Endothelial cell of umbilical vein (primary cell): ENCODE data around the gene ITPR1.

ENCODE experiments used
- POLR2A ChIP-seq: IDR thresholded peaks from 2 replicates; pipeline ENCODE4 v1.6.1; 2012; ENCODE audit warnings: low read depth, mild to moderate bottlenecking, control low read depth, low read length
- POLR2AphosphoS5 ChIP-seq: IDR thresholded peaks from 2 replicates; pipeline ENCODE4 v1.6.1; 2012; ENCODE audit warnings: low read depth, mild to moderate bottlenecking, control low read depth, low read length, moderate library complexity; ENCODE audit not compliant: insufficient read depth
- TF ChIP-seq, protein P1 (sequence below), 2 donors: IDR thresholded peaks; 1 replicate in 1 of 2; 2 replicates in 1 of 2; pipeline ENCODE4 v1.5.1; 2011; ENCODE audit warnings: low read length in 2 of 2, mild to moderate bottlenecking in 2 of 2, moderate library complexity in 2 of 2, control low read depth in 1 of 2, inconsistent platforms in 1 of 2, low read depth in 1 of 2; ENCODE audit not compliant: insufficient read depth in 1 of 2; ENCODE audit errors: extremely low read depth in 1 of 2

DNA sequence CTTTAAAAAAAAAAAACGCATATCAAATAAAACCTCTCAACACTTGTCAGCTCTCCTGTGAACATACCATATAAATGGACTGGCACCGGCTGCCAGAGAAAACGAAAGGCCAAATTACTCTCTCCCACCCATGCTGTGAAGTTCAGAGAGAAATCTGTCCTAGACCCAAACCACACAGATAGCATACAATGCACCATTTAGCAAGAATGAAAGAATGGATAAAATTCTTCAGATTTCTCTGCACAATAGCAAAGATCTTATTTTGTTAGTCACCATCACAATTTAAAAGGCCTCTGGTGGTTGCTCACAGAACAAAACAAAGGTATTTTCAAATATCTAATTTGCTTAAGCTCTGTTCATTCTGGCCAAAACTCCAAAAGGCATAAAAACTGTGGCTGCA lies 392.2 kb downstream of the ITPR1 start:
- TF ChIP-seq, protein P1, sequence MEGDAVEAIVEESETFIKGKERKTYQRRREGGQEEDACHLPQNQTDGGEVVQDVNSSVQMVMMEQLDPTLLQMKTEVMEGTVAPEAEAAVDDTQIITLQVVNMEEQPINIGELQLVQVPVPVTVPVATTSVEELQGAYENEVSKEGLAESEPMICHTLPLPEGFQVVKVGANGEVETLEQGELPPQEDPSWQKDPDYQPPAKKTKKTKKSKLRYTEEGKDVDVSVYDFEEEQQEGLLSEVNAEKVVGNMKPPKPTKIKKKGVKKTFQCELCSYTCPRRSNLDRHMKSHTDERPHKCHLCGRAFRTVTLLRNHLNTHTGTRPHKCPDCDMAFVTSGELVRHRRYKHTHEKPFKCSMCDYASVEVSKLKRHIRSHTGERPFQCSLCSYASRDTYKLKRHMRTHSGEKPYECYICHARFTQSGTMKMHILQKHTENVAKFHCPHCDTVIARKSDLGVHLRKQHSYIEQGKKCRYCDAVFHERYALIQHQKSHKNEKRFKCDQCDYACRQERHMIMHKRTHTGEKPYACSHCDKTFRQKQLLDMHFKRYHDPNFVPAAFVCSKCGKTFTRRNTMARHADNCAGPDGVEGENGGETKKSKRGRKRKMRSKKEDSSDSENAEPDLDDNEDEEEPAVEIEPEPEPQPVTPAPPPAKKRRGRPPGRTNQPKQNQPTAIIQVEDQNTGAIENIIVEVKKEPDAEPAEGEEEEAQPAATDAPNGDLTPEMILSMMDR (IDR thresholded peaks at IDR 0.05; ENCODE audit: extremely low read depth in 1 of 2, insufficient read depth in 1 of 2, low read depth in 1 of 2, low read length in 2 of 2) = no peak
- TF ChIP-seq POLR2A (no peak), POLR2AphosphoS5 (no peak)
